ENCODE measurements around the gene SAMD9L. TPM values are rescaled to one million over a fixed set of nuclear protein-coding genes. Genes with fewer than 3 reads are reported as not detected.

Gene SAMD9L
- total RNA-seq, 1 experiment from 2014 or later = 3.8 TPM

- DNase-seq = peak; percentile 67
- H3K4me3 ChIP-seq = peak within 1 kb of the TSS; percentile 52
- H3K27me3 ChIP-seq = no peaks in the 10 kb centered on the region
- H3K36me3 ChIP-seq = peaks cover 2% of the 10 kb centered on the region; the same call in 1 of the 2 replicates
- no peaks in the 10 kb centered on the region for H3K9me3 ChIP-seq
These were observed 30.2 kb downstream of the SAMD9L start, which contains the start of gene SAMD9 for GRCh38 chr7:93117852-93118530. Gene SAMD9, minus strand, starts transcription at chr7:93117979. Its CDS starts 11,882 bp downstream, at chr7:93106097.

GRCh38 chr7:93117327-93117726, 30.9 kb downstream of the SAMD9L start:
- no peak for DNase-seq
- H3K36me3 ChIP-seq = peaks cover 2% of the 10 kb centered on the region; the same call in 1 of the 2 replicates
- H3K4me3 ChIP-seq = peak overlapping the region; percentile 52
- H3K27me3 ChIP-seq = no peaks in the 10 kb centered on the region
- H3K9me3 ChIP-seq = no peaks in the 10 kb centered on the region

GRCh38 chr7:93115796-93116195, 32.4 kb downstream of the SAMD9L start:
- Histone ChIP-seq H3K4me3 (peak overlapping the region; percentile 52), H3K27me3 (no peaks in the 10 kb centered on the region), H3K9me3 (no peaks in the 10 kb centered on the region), H3K36me3 (peaks cover 2% of the 10 kb centered on the region; the same call in 1 of the 2 replicates)
- DNase-seq = no peak

- DNase-seq = no peak
- Histone ChIP-seq H3K4me3 (no peak overlapping the region), H3K27me3 (no peaks in the 10 kb centered on the region), H3K9me3 (no peaks in the 10 kb centered on the region), H3K36me3 (peaks cover 14% of the 10 kb centered on the region)
These were observed 40.2 kb downstream of the SAMD9L start for GRCh38 chr7:93108003-93108402.

DNA sequence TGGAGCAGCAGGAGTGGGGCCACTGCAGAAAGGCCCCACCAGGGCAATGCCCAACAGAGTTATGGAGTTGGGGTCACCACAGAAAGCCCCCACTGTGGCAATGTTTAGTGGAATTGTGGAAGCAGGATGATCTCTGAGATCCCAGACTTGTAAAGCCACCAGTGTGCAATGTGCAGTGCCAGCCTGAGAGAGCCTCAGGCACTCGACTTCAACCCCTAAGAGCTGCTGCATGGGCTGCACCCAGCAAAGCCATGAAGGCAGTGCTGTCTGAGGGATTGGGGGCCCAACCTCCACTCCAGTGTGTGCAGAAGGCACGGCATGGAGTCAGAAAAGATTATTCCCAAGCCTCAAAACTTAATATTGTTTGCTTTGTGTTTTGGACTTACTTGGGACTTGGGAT, 50.8 kb downstream of the SAMD9L start:
- no peaks in the 10 kb centered on the region for H3K27me3 ChIP-seq
- DNase-seq = no peak
- no peaks in the 10 kb centered on the region for H3K36me3 ChIP-seq
- H3K4me3 ChIP-seq = no peak overlapping the region
- H3K9me3 ChIP-seq = no peaks in the 10 kb centered on the region

GRCh38 chr7:93092757-93093370, 55.3 kb downstream of the SAMD9L start:
- DNase-seq = no peak
- Histone ChIP-seq H3K36me3 (no peaks in the 10 kb centered on the region), H3K4me3 (no peak overlapping the region), H3K27me3 (no peaks in the 10 kb centered on the region), H3K9me3 (no peaks in the 10 kb centered on the region)

Other genes starting within 250 kb of the SAMD9L start
- 3.8 and 14.6 TPM in 2 replicates for gene SAMD9, start 30.4 kb downstream of the SAMD9L start, total RNA-seq (2014; rRNA removed; shearing (Covaris generic); ENCODE audit: low replicate concordance)
- gene HEPACAM2, start 78.1 kb upstream of the SAMD9L start, total RNA-seq (2014; rRNA removed; shearing (Covaris generic); ENCODE audit: low replicate concordance) = not detected in 2 replicates
- 14.2 and 23.3 TPM in 2 replicates for gene VPS50, start 84.0 kb upstream of the SAMD9L start, total RNA-seq (2014; rRNA removed; shearing (Covaris generic); ENCODE audit: low replicate concordance)

Measured in MG63 (cell line).